NCI-H2107 (cell line): ENCODE measurements around the gene FBXW4.

Source experiments
- DNase-seq: peaks from one replicate; lab custom pipeline; 2025; lab: John Stamatoyannopoulos, UW

The FBXW4 gene

DNA sequence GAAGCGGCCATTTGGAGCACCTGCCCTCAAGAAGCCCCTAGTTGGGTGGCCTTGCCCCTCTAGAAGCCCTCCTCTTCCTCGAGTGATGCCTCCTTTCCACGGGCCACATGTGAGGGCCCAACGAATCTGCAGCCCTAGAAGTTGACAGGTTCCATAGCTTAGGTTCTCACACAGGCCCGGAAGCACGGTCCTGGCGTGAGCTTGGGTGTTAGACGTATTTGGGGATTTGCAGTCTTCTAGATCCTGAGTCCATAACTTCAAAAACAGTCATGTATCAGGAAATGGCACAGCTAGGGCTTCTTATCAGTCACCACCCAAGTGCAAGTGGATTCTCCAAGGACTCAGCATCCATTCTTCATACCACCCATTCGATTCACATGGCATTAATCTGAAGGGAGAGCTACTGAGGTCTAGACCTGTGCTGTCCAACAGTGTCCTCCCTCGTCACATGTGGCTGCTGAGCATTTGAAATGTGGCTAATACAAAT is 477 bp upstream of the FBXW4 start:
- DNase-seq: no peak

- peak; percentile 29 for DNase-seq
Observed at GRCh38 chr10:101693978-101694673, 844 bp downstream of the FBXW4 start.

GRCh38 chr10:101693651-101693977 is 1.4 kb downstream of the FBXW4 start:
- no peak for DNase-seq

DNA sequence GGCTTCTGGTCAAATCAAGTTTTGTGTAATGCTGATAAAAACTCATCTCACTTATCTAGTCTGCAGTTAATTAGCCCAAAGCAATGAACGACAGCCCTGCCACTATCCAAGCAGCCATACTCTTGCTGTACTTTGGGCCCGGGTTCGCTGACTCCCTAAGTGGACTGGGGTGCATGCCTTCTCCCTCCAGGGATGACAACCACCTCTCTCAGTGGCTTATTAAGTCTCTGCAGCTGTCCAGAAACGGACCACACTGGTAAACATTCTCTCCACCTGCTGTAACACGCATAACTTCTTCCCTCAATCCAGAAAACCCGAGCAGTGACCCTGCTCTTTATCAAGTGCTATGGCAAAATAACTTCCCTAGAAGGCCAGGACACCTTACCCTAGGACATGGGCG is 3.9 kb downstream of the FBXW4 start:
- no peak for DNase-seq

- no peak for DNase-seq
Observed at GRCh38 chr10:101690461-101690860, 4.5 kb downstream of the FBXW4 start.

DNA sequence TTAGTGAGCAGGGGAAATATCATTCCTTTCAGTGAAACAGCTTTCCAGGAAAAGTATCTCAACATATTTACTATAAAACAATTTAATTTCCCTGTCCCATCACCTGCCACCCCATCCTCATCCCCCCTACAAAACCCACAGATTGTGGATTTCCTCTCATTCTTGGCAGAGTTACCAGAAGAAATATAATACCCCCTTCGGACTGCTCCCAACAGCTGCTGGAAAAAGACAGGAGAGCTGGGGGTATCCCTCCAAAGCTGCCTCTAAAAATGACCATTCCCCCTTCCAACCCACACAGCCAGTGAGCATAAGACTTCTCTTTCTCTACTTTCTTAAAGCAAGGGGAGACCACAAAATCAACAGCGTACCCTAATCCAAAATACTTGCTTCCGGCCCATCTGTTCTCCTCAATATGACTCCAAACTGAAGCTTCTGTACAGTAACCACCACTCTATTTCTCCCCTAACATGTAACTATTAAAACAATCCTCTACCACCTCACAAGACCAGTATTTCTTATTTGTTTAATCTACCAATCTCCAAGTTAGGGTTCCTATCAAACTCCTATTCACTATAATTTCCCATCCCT is 7.8 kb downstream of the FBXW4 start:
- DNase-seq: no peak

GRCh38 chr10:101686133-101686925 is 8.6 kb downstream of the FBXW4 start:
- DNase-seq: no peak

GRCh38 chr10:101684782-101685181 is 10.2 kb downstream of the FBXW4 start:
- no peak for DNase-seq

DNA sequence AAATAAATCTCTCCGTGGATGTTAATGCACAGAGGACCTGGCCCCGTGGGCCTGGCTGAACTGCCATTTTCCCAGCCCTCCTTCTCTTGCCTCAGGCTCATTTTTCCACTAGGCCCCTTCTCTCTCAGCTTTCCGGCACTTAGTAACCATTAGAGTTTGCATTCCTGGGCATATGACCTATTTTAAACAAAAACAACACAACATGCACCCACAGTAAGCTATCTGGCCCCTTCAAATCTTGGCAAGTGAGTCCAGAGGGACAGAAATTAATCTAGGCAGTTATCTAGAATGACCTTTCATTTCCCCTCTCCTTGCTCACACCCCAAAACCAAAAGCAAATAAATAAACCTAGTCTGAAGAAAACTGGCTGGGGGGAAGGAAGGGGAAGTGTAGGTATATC is 11.7 kb downstream of the FBXW4 start:
- DNase-seq: no peak

DNA sequence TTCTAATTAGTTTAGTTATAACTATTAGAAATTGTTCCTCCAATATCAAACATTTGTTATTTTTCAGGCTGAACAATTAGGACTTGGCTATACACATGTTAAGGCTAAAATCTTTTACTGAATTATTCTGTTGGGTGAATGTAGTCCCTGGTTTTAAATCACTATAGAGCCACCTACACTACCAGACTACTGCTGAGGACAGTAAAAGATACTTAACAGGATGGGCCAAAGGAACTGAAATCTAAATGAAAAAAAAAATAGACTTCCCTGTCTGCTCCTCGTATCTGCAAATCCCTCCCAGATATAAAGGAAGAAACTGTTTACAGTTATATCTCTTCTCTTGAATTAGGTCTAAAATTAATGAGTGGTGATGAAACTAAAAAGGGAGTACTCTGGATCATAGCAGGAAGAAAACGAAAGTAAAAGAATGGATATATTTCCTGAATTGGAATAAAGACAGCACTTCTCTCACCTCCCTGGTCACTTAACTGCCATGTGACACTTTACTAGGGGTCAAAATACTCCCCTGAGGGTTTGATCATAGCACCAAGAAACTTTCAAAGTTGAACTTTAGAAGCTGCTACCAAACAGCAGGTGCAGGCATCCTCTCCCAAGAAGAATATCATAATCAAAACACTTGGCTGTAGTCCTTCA is 12.7 kb downstream of the FBXW4 start:
- no peak for DNase-seq

DNA sequence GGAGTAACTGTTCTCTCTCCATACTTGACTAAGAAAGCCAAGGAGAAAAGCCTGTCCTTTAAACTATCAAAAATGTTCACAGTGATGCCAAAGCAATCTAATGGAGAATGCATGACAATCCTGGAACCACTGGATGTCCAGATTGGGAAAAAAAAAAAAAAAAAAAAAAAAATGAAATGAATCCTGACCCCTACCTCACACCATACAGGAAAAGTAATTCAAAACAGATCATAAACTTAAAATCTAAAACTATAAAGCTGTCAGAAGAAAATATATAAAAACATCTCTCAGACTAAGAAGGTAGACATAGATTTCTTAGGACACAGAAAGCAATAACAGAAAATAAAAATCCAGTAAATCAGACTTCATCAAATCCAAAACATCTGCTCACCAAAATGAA is 18.4 kb downstream of the FBXW4 start:
- DNase-seq: no peak

GRCh38 chr10:101675115-101675514 is 19.9 kb downstream of the FBXW4 start:
- no peak for DNase-seq

- DNase-seq: no peak
Observed at GRCh38 chr10:101672536-101672935, 22.4 kb downstream of the FBXW4 start.

GRCh38 chr10:101671453-101671852 is 23.5 kb downstream of the FBXW4 start:
- DNase-seq: no peak

DNA sequence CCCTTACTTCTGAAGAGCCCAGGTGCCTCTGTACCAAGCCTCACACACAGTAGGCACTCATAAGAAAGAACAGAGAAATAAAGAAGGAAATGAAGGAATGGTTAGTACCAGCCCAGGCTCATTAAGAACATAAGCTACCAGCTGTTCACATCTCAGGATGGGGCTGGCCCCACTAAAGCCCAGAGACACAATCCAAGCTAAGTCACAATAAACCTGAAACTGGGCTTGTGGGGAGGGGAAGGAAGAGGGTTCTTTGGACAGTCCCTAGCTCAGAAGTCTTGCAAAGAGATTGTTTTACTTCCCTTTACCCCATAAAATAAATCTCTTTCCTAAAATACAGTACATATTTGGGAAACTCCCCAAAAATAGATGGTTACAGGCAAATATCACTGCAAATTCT is 24.3 kb downstream of the FBXW4 start:
- DNase-seq: no peak

GRCh38 chr10:101669181-101669580 is 25.8 kb downstream of the FBXW4 start:
- DNase-seq: no peak

DNA sequence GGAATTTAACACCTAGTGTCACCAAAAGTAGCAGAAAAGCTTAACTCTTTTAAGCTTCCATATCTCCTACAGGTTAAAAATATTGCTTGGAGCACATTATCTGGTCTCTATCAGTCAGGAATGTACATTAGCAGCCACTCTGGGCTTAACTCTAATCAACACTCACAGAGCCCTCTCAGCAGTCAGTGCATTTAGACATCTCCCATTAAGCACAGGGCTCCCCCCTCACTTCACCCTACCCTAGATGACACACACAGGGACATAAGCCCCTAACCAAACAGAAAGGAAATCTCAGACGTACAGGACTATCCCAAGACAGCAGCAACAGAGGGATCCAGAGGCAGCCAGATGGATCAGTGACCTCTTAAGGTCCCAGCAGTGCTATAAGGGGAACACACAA is 26.4 kb downstream of the FBXW4 start:
- DNase-seq: no peak

DNA sequence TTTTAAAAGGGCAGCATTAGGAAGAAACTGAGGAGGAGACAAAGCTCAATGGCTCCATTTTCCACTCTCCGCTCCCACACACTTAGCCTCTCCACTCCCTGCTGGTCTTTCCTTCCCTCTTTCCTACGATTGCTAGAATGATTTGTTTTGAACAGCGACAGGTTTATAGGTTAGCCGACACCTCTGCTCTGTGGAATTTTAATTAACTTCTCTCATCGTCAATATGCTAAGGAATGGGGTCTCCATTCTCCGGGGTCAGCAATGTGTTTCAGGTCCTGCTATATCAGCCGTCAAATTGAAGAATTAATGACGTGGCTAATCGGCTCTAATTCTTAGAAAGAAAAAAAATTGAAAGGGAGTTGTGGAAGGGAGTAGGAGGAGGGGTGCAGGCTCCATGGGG is 28.9 kb downstream of the FBXW4 start:
- DNase-seq: no peak

- DNase-seq: no peak
Observed at GRCh38 chr10:101663097-101663496, 31.9 kb downstream of the FBXW4 start.

DNA sequence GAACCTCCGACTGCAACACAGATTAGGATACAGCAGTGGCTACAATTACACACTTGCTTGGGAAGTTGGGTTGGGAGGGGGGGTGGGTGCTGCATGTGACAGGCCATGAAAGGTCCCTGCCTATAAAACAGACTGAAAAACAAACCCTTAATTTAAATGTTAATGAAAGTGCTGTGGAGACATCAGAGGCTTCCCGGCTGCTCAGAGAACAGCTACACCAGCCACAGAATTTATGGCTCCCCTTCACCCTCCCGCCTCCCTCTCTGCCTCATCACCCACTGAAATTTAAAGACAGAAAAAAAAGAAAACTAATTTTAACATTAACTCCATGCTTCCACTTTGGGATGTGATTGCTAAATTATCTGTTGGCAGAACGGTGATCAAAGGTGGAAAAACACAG is 34.7 kb downstream of the FBXW4 start:
- DNase-seq: no peak

GRCh38 chr10:101658975-101659374 is 36.0 kb downstream of the FBXW4 start:
- no peak for DNase-seq

GRCh38 chr10:101656890-101657289 is 38.1 kb downstream of the FBXW4 start:
- no peak for DNase-seq

- no peak for DNase-seq
Observed at GRCh38 chr10:101655570-101655969, 39.4 kb downstream of the FBXW4 start.
